CD4-positive, alpha-beta T cell treated with Interleukin-17A for 1 hour (primary cell): ENCODE measurements around the gene ZFAND3.
"Not testable (repeated sequence)": the region's sequence is repeated elsewhere in the genome, so short reads cannot be mapped to it uniquely, and the experiment has no call there.

Experiments used
- DNase-seq: peaks from one replicate; pipeline ENCODE4 v3.0.0-alpha.2; 2020

Gene ZFAND3

DNA sequence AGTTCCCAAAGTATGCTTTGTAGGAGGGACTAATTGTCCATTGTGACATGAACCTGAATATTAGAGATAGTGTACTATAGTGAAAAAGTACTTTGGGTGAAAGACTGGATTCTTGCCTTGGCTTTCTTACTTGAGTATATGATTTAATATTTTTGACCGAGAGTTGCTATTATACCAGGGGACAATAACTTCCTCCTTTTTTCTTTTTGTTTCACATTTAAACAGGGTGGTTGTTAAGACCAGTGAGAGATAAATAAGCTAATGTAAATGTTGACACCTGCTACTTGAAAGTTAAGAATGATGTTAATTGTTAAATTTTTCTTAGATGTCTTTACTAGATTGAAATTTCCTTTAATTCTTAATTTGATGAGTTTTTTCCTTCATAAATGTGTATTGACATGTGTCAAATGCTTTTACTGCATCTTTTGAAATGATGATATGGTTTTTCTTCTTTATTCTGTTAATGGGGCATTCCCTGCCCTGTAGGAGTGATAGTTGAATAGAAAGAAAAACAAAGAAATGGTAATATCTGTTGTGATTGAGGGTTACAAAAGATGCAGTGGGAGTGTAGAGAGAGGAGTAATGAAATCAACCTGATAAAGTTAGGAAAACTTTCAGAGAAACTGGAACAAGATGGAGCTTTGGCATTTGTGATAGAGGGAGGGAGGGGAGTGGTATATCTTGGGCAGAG, 48.4 kb downstream of the ZFAND3 start:
- no peak for DNase-seq

DNA sequence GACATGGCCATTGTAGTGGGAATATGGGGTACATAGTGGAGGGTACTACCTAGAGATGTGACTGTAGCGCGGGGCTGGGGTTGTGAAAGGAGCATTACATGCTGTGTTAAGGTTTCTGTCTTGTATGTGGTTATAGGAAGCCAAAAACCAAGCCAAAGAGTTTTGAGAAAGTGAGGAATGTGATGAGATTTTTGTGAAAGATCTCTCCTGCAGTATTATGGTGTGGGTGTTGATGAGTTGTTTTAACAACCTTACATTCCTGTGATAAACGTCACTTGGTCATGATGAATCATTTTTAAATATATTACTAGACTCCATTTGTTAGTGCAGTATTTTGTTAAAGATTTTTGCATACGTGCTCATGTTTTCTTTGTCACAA, 48.9 kb downstream of the ZFAND3 start:
- DNase-seq, result no peak

DNA sequence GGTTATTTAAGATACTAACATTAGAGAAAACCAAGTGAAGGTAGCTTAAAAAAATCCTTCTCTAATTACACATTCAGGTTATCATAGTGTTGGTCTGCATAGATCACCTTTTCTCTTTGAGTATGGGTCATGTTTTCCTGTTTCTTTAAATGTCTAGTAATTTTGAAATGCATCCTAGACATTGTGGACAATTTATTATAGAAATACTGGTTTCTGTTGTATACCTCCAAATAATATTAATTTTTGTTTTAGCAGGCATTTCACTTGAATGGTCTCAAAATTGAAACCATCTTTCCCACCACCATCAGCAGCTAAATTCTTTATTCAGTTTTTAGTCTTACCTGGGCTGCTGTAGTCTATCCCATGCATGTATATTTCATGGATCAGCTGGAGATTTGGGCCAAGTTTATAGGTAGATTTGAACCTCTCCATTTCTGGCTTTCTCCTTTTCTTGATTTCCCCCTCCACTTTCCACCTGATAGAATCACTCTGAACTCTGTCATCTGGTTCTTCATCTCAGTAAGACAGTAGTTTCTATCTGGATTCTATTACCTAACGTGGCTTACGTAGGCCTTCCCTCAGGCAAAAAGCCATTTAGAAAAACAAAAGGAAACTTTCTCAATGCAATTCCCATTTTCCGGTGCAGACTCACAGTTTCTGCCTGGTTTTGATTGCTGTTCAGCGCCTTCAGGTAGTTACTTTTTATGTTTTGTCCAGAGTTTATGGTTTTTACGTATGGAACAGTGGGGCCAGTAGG, 52.3 kb downstream of the ZFAND3 start:
- DNase-seq, result no peak

DNA sequence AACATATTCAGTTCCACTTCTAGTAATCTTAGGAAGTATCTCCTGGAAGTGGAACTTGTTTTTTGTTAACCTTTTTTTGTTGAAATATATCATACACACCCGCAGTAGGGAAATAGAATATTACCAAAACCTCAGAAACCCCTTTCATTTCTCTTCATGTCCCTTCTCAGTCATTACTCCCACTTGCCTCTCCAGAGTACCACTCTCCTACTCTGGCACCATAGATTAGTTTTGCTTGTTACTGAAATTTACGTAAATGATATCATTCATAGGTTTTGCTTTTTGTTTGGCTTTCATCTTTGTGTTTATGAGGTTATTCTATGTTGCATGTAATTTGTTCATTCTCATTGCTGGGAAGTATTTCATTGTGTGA, 52.8 kb downstream of the ZFAND3 start:
- DNase-seq, result no peak

DNA sequence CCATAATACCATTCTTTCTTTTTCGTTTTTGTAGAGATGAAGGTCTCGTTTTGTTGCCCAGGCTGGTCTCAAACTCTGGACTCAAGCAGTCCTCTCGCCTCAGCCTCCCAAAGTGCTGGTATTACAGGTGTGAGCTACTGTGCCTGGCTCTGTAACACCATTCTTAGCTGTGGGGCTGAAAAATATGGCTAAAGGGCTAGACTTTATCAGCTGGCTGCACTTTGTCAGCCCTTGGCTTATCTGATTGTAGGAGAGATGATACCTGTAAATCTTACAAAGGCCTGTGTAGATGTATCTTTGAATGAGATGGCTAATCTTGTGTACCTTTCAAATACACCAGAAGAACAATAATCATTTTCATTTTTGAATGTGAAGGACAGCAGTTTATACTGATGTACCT, 55.2 kb downstream of the ZFAND3 start:
- no peak for DNase-seq

DNA sequence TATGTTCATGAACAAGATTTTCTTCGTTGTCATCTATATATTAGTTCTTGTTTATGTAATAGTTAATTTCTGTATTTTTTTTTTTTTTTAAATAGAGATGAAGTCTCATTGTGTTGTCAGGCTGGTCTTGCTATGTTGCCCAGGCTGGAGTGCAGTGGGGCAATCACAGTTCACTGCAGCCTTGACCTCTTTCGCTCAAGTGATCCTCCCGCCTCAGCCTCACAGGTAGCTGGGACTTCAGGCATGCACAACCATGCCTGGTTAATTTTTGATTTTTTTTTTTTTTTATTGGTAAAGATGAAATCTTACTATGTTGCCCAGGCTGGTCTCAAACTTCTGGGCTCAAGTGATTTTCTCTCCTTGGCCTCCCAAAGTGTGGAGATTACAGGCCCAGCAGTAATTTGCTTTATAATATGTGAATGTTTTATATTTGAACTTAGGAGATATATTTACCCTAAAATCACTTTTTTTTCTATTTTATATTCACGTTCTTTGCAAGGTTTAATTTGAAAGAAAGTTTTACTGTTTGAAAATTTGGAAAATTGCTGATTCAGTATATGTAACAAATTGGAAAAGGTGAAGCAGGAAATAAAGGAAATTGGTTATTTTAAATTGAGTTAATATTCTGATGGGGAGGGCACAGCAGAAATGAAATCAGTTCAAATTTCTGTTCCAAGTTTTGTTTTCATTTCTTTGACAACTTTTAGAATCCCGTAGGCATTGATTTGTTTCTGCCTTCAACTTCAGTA, 56.2 kb downstream of the ZFAND3 start:
- no peak for DNase-seq

DNA sequence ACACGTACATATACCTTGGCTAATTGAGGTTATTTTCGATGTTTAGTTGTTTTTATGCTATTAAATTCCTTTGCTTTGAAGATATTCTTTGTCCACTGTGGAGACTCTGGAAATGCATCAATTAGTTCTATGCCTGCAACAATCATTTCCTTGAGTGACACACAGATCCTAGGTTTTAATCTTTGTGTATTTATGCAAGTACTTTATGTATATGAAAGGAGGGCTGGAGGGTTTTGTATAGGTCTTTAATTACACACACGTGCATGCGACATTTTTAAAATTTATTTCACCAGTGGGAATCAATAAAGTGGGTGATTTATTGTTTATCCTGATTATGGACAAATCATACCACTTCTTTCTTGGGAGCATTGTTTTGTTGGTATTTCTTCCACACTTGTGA, 57.3 kb downstream of the ZFAND3 start:
- no peak for DNase-seq

DNA sequence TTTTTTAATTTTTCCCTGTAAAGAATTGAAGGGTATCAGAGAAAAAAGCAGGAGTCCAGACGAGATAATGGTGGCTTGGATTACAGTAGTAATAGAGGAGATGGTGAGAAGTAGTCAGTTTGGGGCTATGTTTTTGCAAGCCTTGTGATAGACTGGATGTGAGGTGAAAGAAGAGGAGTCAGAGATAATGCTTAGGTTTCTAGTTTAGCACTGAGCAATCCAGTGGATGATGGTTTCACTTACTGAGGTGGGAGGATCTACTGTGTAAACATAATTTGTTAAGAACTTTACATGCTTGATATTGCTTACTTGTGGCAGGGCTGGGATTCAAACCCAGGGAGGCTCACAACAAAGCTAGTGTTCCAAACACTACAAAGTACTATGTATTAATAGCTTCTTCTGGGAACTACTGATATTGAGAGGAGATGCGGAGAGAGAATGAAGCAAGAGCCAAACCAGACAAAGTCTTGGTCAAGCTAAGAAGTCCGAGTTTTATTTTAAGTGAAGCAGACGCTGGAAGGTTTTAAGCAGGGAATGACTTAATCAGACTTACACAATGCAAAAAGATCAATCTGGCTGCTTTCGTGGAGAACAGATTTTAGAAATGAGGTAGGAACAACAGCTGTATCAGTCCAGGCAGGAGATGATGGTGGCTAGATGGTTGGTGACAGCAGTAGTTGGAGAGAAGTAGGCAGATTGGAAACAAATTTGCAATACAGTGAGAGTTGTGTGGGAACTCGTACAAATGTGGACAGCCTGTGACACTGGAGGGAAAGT, 58.0 kb downstream of the ZFAND3 start:
- DNase-seq, result no peak

DNA sequence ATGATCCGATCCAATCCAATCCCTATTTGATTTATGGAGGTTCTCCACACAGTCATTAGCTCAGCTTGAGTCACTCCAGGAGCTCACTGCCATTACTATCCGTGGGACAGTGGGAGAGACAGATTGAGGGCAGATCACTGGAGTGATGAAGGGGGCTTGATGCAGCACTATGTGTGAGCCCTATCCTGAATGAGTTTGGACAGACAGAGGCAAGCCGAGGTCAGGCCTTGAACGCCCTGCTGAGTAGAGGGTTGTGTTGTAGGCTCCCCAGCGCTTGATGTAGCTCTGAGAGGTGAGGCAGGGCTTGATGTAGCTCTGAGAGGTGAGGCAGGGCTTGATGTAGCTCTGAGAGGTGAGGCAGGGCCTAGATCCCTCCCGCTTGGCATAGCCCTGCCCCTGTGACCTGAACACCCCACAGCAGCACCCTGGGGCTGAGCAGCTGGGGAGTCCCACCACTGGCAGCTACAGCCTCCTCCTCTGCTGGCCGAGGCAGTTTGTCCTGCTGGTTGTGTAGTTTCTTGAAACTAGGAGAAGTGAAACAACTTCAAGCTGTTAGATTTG, 58.7 kb downstream of the ZFAND3 start:
- no peak for DNase-seq

DNA sequence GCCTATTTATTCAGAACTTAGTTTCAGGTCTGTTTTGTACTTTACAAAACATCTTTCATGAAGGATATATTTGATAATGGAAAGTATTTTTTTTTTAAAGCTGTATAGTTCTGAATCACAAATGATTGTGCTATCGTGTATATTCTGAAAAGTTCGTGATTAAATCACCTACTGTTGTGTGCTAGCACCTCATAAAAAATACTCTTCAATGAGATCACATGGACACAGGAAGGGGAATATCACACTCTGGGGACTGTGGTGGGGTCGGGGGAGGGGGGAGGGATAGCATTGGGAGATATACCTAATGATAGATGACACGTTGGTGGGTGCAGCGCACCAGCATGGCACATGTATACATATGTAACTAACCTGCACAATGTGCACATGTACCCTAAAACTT, 61.1 kb downstream of the ZFAND3 start:
- DNase-seq, result not testable (repeated sequence)

DNA sequence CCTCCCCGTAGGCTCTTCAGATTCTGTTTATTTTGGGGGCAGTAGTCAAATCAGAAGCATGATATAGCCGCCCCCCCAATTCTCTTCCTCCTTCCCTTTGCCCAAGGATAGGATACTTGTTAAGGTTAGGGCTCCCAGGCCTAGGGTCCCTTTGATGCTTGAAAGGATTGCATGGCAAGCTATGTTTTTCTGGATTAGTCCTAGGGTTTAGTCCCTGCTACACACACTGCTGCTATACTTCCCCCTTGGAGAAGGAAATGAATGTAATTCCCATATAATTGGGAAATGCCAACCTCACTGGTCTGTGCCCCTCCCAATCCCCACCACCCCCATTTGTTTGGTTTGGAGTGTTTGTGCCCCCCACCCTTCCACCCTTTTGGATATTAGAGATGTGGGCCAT, 62.8 kb downstream of the ZFAND3 start:
- no peak for DNase-seq

DNA sequence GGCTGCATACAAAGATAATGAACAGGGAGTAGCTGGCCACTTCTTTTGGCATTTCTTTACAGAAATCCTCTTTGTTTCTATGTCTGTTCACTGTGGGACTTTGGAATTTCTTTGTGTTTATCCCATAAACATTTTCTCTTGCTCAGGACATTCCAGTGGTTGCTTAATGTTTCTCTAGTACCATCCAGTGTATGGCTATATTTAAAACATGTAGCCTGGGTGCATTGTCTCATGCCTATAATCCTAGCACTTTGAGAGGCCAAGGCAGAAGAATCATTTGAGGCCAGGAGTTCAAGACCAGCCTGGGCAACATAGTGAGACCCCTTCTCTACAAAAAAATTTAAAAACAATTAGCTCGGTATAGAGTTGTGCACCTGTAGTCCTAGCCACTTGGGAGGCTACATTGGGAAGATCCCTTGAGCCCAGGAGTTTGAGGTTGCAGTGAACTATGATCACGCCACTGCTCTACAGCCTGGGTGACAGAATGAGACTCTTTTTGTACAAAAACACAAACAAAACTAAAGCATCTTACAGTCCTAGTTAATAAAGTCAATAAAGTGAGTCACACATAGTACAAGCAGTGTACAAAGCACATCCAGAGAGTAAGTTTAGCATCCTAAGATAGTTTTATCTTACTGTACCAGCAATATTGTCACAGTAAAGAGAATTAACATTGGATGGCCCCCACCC, 63.3 kb downstream of the ZFAND3 start:
- no peak for DNase-seq

DNA sequence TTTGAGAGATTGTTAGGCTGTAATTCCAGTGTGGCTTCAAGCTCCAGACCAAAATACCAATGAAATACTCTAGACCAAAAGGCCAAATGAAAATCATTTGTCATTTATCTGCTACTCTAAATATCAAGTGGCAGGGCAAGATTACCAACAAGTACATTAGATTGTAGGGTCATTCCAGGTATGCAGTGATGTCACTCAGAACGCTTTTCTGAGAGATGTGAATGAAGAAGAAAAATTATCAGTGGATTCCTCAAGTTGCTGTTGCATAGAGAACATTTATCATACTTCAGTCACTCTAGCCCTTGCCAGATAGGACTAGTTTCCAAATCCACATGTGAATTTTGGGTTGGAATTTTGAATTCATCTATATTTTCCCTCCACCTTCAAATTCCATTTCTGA, 65.0 kb downstream of the ZFAND3 start:
- DNase-seq, result no peak

DNA sequence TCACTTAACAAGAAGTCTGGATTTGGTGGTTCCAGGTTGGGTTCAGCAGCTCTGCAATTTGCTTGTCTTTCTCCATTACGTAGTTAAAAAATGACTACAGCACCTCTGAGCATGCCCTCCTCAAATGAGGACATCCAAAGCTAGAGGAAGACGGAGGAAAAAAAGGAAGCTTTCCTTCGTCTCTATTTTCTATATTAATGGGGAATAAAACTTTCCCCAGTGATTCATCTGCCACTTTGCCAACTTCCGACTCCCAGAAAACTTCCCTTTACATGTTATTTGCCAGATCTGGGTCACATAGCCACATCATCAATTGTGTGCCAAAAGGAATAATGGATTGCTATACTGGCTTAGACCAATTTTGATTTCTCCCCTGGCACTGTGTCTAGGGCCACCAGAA, 69.5 kb downstream of the ZFAND3 start:
- DNase-seq, result no peak

DNA sequence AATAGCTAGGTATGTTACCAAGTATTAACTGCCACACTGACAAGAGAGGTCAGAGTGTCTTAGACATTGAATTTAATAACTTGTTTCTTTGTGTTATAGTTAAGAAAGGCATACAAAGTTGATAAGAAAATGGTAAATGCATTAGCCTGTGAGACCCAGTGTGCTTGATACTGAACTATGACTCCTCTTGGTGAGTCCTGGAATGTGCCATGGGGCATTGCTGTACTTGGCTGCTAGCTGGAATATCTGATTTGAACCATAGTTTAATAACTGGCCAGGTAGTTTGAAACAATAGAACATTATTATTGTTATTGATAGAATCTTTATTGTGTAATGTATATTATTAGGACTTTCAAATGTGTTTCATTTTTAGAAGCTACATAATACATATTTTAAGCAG, 70.0 kb downstream of the ZFAND3 start:
- no peak for DNase-seq

DNA sequence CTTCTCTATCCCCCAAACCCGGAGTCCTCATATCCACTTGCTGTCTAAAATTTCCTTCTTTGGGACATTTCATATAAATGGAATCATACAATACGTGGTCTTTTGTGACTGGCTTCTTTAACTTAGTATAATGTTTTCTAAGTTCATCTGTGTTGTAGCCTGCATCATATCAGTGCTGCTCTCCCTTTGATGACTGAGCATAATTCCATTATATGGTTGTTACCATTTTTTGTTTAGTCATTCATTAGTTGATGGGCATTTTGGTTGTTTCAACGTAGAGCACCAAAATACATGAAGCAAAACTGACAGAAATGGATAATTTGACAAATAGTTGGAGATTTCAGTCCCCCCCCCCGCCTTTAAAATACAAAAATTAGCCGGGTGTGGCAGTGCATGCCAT, 71.5 kb downstream of the ZFAND3 start:
- no peak for DNase-seq

DNA sequence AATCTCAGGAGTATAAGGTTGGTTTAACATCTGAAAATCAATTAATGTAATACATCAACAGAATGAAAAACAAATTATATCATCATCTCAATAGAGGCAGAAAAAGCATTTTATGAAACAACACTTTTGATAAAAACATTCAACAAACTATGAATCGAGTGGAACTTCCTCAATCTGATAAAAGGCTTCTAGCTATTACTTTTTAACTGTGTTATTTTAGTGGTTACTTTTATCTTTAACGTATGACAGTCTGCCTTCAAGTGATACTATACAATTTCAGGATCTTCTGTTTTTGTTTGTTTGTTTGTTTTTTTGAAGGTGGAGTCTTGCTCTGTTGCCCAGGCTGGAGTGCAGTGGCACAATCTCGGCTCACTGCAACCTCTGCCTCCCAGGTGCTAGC, 73.7 kb downstream of the ZFAND3 start:
- no peak for DNase-seq

DNA sequence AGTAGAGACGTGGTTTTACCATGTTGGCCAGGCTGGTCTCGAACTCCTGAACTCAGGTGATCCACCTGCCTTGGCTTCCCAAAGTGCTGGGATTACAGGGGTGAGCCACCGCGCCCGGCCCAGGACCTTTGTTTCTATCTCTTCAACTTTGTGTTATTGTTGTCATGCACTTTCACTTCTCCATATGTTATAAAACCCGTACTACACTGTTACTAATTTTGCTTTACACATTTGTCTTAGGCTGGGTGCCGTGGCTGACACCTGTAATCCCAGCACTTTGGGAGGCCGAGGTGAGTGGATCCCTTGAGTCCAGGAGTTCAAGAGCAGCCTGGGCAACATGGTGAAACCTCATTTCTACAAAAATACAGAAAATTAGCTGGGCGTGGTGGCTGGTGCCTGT, 74.2 kb downstream of the ZFAND3 start:
- DNase-seq, result not testable (repeated sequence)

DNA sequence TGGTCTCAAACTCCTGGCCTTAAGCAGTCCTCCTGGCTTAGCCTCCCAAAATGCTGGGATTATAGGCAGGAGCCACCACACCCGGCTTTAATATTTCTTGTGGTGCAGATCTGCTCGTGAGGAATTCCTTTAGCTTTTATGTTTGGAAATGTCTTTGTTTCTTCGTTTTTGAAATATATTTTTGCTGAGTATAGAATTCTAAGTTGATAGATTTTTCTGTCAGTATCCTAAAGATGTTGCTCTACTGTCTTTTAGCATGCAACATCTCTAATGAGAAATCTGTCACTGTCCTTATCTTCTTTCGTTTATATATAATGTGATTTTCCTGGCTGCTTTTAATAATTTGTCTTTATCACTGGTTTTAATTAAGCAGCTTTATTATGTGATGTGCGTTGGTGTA, 75.1 kb downstream of the ZFAND3 start:
- DNase-seq, result no peak

DNA sequence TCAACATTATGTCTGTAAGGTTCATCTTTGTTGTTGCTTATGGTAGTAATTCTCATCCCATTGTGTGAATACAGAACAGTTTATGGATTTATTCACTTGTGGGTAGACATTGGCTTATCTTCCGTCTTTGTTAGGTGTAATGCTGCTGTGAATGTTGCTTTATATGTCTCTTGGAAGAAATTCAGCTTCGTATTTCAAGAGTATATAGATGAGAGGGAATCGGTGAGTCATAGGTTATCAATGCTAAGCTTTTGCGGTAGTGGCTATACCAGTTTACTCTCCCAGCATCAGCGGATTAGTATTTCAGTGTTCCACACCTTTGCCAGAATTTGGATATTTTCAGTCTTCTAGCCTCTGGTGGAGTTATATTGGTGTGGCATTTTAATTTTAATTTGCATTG, 77.8 kb downstream of the ZFAND3 start:
- DNase-seq, result no peak

DNA sequence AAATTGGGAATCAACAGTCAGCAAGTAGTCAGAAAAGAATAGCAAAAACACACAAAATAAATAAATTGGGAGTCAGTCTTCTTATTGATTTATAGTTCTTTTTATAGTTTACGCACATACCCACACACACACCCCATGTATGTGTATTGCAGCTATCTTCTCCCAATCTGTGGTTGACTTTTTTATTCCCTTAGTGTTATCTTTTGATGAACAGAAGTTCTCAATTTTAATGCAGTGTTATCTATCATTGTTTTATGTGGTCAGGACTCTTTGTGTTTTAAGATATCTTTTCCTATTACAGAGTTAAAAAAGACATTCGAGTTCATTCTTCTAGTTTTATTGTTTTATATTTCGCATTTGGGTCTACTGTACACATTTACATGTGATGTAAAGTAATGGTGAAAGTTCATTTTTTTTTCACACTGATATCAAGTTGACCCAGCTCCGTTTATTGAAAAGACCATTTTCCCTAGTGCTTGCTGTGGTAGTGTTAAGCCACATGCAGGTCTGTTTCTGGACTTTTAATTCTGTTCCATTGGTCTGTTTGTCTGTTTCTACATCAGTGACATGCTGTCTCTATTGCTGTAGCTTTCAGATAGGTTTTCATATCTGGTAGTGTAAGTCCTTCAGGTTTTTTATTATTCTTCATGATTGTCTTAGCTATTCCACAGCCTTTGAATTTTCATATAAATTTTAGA, 78.4 kb downstream of the ZFAND3 start:
- DNase-seq, result no peak
